Loucy (cell line): ENCODE results near the gene CRYBA1.

Source experiments
- H2AFZ ChIP-seq: fragments of 200-600 bp; sonication (generic); 2 replicates; pipeline ENCODE4 v1.6.0; 2016; ENCODE audit warnings: antibody characterized with exemption, mild to moderate bottlenecking, low read length, moderate library complexity
- H3F3A ChIP-seq: fragments of 200-600 bp; 2 replicates; pipeline ENCODE4 v1.6.0; 2016; ENCODE audit warnings: antibody characterized with exemption, low read depth, mild to moderate bottlenecking
- H3K27me3 ChIP-seq: fragments of 200-600 bp; sonication (generic); 2 replicates; pipeline ENCODE4 v1.6.1; 2014; ENCODE audit warnings: low read length, mild to moderate bottlenecking; ENCODE audit not compliant: insufficient read depth, poor library complexity, severe bottlenecking
- H3K36me3 ChIP-seq: fragments of 200-600 bp; sonication (generic); 2 replicates; pipeline ENCODE4 v1.6.1; 2016; ENCODE audit warnings: low read length; ENCODE audit not compliant: insufficient read depth
- H3K4me1 ChIP-seq: fragments of 200-600 bp; sonication (generic); 2 replicates; pipeline ENCODE4 v1.5.1; 2014; ENCODE audit warnings: low read length, mild to moderate bottlenecking; ENCODE audit not compliant: insufficient read depth, poor library complexity, severe bottlenecking
- H3K4me2 ChIP-seq: fragments of 200-600 bp; sonication (generic); 2 replicates; pipeline ENCODE4 v1.6.0; 2014; ENCODE audit warnings: antibody characterized with exemption, low read length, low read depth, mild to moderate bottlenecking; ENCODE audit not compliant: poor library complexity, severe bottlenecking
- H3K4me3 ChIP-seq: fragments of 200-600 bp; sonication (generic); 2 replicates; pipeline ENCODE4 v1.5.1; 2014; ENCODE audit warnings: low read length, mild to moderate bottlenecking, mixed read lengths; ENCODE audit not compliant: poor library complexity, severe bottlenecking
- H3K79me2 ChIP-seq: fragments of 200-600 bp; sonication (generic); 2 replicates; pipeline ENCODE4 v1.6.1; 2014; ENCODE audit warnings: low read length; ENCODE audit not compliant: insufficient read depth
- H3K9ac ChIP-seq: fragments of 200-600 bp; sonication (generic); 2 replicates; pipeline ENCODE4 v1.6.0; 2014; ENCODE audit warnings: mild to moderate bottlenecking, low read depth, low read length, moderate library complexity; ENCODE audit not compliant: poor library complexity, severe bottlenecking
- H3K9me2 ChIP-seq: fragments of 200-600 bp; sonication (generic); replicated peaks from 2 replicates; pipeline ENCODE4 v1.6.1; 2016; ENCODE audit warnings: low read depth, low read length, mixed read lengths
- H3K9me3 ChIP-seq: fragments of 200-600 bp; sonication (generic); 2 replicates; pipeline ENCODE4 v1.6.1; 2014; ENCODE audit warnings: mild to moderate bottlenecking, antibody characterized with exemption, low read length, low read depth; ENCODE audit not compliant: insufficient read depth
- H4K20me1 ChIP-seq: fragments of 200-600 bp; sonication (generic); 2 replicates; pipeline ENCODE4 v1.6.0; 2014; ENCODE audit warnings: antibody characterized with exemption, low read length, mild to moderate bottlenecking; ENCODE audit not compliant: insufficient read depth, poor library complexity, severe bottlenecking
- EZH2phosphoT487 ChIP-seq: fragments of 200-600 bp; IDR thresholded peaks from 2 replicates; pipeline ENCODE4 v1.6.1; 2018; ENCODE audit warnings: antibody characterized with exemption, mild to moderate bottlenecking, moderate library complexity, borderline replicate concordance
- TF ChIP-seq, protein P1 (sequence below): fragments of 200-600 bp; sonication (generic); conservative IDR thresholded peaks from 2 replicates; pipeline ENCODE4 v1.5.1; 2014; ENCODE audit warnings: mild to moderate bottlenecking, antibody characterized with exemption, low read length

The CRYBA1 gene

DNA sequence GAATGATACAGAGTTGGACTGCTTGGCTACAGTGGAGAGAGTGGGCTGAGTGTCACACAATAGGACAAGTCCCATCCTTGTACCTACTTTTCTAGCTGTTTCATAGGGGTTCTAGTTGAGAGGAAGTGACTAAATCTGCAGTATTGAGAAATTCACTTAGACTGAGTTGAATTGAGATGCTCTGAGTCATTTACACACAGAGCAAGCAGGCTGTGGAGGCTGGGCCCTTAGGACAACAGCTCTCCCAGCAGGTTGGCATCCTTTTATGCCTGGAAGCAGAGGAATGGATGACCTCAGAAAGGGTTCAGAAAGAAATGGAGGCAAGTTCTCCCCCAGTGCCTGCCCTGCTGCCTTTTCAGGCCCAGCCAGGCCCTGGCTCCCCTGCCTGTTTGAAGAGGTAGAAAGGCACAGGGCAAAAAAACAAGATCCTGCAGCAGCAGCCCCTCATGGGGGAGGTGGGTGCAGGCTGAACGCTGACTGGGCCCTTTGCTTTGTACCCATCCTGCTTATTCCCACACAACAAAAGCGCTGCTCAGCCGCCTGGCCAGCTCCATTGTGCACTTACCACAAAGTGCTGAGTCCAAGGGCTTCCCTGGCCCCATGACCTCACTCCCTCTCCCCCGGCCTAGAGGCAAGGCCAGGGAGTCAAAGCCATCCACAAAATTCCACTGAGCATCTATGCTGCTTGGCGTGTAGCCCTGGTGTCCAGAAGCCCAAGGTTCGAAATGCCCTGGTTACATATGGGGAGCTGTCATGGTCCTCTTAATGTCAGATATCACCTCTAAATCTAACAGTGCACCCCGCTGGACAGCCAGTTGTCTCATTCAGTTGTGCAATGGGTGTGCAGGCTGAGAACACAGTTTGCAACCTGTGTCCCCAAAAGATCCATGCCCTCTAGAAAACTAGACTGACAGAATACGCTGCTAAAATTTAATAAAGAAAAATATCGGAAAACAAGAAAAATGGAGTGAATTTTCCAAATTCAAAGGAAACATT, 5.4 kb upstream of the CRYBA1 start:
- TF ChIP-seq, protein P1, sequence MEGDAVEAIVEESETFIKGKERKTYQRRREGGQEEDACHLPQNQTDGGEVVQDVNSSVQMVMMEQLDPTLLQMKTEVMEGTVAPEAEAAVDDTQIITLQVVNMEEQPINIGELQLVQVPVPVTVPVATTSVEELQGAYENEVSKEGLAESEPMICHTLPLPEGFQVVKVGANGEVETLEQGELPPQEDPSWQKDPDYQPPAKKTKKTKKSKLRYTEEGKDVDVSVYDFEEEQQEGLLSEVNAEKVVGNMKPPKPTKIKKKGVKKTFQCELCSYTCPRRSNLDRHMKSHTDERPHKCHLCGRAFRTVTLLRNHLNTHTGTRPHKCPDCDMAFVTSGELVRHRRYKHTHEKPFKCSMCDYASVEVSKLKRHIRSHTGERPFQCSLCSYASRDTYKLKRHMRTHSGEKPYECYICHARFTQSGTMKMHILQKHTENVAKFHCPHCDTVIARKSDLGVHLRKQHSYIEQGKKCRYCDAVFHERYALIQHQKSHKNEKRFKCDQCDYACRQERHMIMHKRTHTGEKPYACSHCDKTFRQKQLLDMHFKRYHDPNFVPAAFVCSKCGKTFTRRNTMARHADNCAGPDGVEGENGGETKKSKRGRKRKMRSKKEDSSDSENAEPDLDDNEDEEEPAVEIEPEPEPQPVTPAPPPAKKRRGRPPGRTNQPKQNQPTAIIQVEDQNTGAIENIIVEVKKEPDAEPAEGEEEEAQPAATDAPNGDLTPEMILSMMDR = no peak
- no peak for TF ChIP-seq EZH2phosphoT487
- Histone ChIP-seq H3K27me3 (no peaks in the 10 kb centered on the region), H3K4me3 (no peak overlapping the region)

DNA sequence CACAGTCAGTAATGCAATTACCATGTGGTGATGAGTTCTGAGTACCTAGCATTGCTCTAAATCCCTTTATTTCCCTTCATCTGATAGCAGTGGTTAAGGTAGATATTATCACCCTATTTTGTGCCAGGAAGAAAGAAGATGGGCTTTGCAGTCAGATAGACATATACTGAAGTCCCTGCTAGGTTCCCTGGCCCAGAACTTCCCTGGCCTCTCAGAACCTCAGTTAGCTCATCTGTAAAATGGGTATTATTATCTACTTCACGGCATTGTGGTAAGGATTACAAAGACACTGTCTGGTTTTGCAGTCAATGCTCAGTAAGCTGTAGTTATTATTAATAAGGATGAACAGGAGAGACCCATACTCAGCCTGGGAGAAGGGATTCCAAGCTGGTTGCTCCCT, 4.6 kb upstream of the CRYBA1 start:
- Histone ChIP-seq H4K20me1 (no peaks in the 10 kb centered on the region), H3K4me2 (no peak overlapping the region), H3K36me3 (no peaks in the 10 kb centered on the region), H3K9ac (no peak overlapping the region), H3K9me2 (no peaks in the 10 kb centered on the region), H3K27me3 (no peaks in the 10 kb centered on the region), H3F3A (no peaks in the 10 kb centered on the region), H3K4me1 (no peaks in the 10 kb centered on the region), H3K79me2 (no peaks in the 10 kb centered on the region), H3K4me3 (no peak overlapping the region), H2AFZ (no peak overlapping the region), H3K9me3 (no peaks in the 10 kb centered on the region)
- no peak for TF ChIP-seq EZH2phosphoT487
- TF ChIP-seq, protein P1 = no peak

More for the DNA sequence above, 5.4 kb upstream of the CRYBA1 start:
- no peaks in the 10 kb centered on the region for H4K20me1 ChIP-seq
- H3F3A ChIP-seq = no peaks in the 10 kb centered on the region
- no peaks in the 10 kb centered on the region for H3K79me2 ChIP-seq
- H3K9ac ChIP-seq = no peak overlapping the region
- no peaks in the 10 kb centered on the region for H3K36me3 ChIP-seq
- H2AFZ ChIP-seq = no peak overlapping the region
- H3K9me3 ChIP-seq = no peaks in the 10 kb centered on the region
- H3K4me2 ChIP-seq = no peak overlapping the region
- H3K4me1 ChIP-seq = no peaks in the 10 kb centered on the region
- no peaks in the 10 kb centered on the region for H3K9me2 ChIP-seq

DNA sequence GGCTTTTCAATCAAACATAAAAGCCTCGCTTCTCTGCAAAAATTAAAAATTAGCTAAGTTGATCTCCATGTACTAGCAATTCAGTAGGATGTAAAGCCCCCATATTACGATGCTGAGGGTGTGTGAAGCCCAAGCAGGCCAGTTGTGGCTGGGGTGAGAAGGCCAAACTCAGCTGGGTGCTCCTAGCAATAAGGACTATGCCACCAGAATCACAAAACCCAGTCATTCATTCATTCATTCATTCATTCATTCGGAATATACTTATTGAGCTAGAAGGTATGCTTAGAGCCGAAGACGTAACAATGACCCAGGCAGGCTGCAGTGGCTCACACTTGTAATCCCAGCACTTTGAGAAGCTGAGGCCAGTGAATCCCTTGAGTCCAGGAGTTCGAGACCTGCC, 3.9 kb upstream of the CRYBA1 start:
- Histone ChIP-seq H3K9me3 (no peaks in the 10 kb centered on the region), H3F3A (no peaks in the 10 kb centered on the region), H3K9me2 (no peaks in the 10 kb centered on the region), H3K36me3 (no peaks in the 10 kb centered on the region), H3K79me2 (no peaks in the 10 kb centered on the region), H4K20me1 (no peaks in the 10 kb centered on the region), H3K9ac (no peak overlapping the region), H3K27me3 (no peaks in the 10 kb centered on the region), H3K4me3 (no peak overlapping the region), H3K4me2 (no peak overlapping the region), H2AFZ (no peak overlapping the region), H3K4me1 (no peaks in the 10 kb centered on the region)
- TF ChIP-seq, protein P1 = no peak
- no peak for TF ChIP-seq EZH2phosphoT487
